Colonic mucosa (tissue), 4 donors: ENCODE data around the gene AFP. TPM values are rescaled to one million over a fixed set of nuclear protein-coding genes. Genes with fewer than 3 reads are reported as not detected.

Experiments
- DNase-seq: peaks from one replicate; pipeline ENCODE4 v3.0.0-alpha.2; 2020
- H3K27ac ChIP-seq: fragments of 200-600 bp; one replicate; pipeline ENCODE4 v1.8.0; 2021
- H3K27me3 ChIP-seq: fragments of 200-600 bp; one replicate; pipeline ENCODE4 v1.8.0; 2021
- H3K36me3 ChIP-seq: fragments of 200-600 bp; one replicate; pipeline ENCODE4 v1.8.0; 2021
- H3K4me1 ChIP-seq: fragments of 200-600 bp; one replicate; pipeline ENCODE4 v1.8.0; 2021; ENCODE audit warnings: mild to moderate bottlenecking
- H3K4me3 ChIP-seq: fragments of 200-600 bp; one replicate; pipeline ENCODE4 v1.8.0; 2021
- H3K9ac ChIP-seq, 2 donors: one replicate each; pipeline ENCODE4 v1.7.0; 2013; ENCODE audit warnings: control low read depth in 2 of 2, low read depth in 2 of 2, low read length in 2 of 2
- H3K9me3 ChIP-seq: fragments of 200-600 bp; one replicate; pipeline ENCODE4 v1.8.0; 2021
- CTCF ChIP-seq: fragments of 200-600 bp; IDR thresholded peaks from one replicate; pipeline ENCODE4 v1.8.0; 2022; ENCODE audit warnings: antibody characterized with exemption, mild to moderate bottlenecking
- intact Hi-C: fragments of 100-400 bp; cut with DNase I; formaldehyde crosslinking; loops from one replicate; pipeline ENCODE4 v1.14.1; 2022
- total RNA-seq, 2 donors: library from RNA; stranded (reverse); fragmentation: NEBNext Ultra II Directional in 1 of 2; extraction: Animal tissue kit (Norgen Biotek cat#: 25700) in 1 of 2; gene quantifications; one replicate each; pipeline ENCODE4 v1.2.1, GENCODE V29; 2021
- donor health status: healthy.
- donor health status: DM: no; HTN: no; CAD: no.
- donor health status: DM: no; HTN: no; CAD: no.

Gene AFP
- total RNA-seq, 2 donors from 2014 or later, result 0.48 to 4.6 TPM

DNA sequence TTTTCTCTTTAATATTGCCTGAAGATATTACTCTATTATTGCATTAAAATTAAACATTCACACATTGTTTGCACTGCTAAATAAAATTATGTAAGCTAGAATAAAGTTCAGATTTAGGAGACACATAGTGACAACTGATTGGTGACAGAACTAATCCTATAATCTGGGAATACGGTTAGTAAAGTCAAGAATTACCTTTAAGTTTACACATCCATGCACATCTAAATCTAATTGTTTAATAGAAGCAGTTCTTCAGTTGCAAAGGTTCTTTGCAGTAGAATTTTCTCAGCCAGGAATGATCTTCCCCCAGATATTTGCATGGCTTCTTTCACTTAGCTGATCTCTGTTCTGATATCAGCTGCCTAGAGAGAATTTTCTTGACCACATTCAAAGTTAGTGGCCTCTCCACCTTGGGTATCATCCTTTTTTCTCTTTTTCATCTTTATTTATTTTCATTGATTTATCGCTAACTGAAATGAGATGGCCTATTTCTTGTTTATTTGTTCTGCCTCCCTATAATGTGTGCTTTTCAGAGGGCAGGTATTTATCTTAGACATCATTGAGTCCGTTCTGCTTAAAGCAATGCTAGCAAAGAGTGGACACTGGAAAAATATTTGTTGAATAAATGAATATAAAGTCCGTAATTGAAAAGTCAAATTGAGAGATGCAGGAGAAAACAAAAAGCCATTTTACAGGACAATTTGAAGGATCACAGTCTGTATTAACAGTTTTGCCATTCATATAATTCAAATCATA lies 12.6 kb downstream of the AFP start:
- Histone ChIP-seq H3K4me1 (no peaks in the 10 kb centered on the region), H3K27ac (no peak overlapping the region), H3K36me3 (no peaks in the 10 kb centered on the region), H3K9ac (no peak overlapping the region), H3K27me3 (no peaks in the 10 kb centered on the region), H3K4me3 (no peak overlapping the region), H3K9me3 (no peaks in the 10 kb centered on the region)
- intact Hi-C loops, result loop anchor here (5.0 kb wide), 1 partner anchor 106 kb away; no protein-coding TSS in a partner anchor
- DNase-seq, result no peak
- TF ChIP-seq CTCF, result no peak

GRCh38 chr4:73450398-73451004 lies 14.5 kb downstream of the AFP start:
- TF ChIP-seq CTCF, result no peak
- no peak overlapping the region for H3K27ac ChIP-seq
- H3K9me3 ChIP-seq, result no peaks in the 10 kb centered on the region
- H3K9ac ChIP-seq, result no peak overlapping the region
- no peak overlapping the region for H3K4me3 ChIP-seq
- no peak for DNase-seq
- intact Hi-C loops, result no loop called here
- H3K36me3 ChIP-seq, result no peaks in the 10 kb centered on the region
- no peaks in the 10 kb centered on the region for H3K4me1 ChIP-seq
- H3K27me3 ChIP-seq, result no peaks in the 10 kb centered on the region

DNA sequence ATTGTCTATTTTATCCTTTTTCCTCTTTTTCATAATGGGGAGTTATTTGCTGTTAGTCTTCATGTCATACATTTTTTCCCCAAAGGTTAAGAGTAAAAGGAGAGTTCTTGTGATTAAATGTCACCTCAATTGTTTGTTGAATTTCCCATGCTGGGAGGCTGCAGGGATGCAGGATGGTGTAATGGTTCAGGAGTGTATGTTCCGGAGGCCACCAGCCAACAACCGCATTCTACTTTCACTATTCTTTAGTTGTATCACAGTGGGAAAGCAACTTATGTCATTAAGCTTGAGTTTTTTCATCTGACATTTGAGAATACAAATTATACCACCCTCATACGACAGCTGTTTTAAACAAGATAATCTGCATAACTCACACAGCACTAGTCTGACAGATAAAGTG lies 15.4 kb downstream of the AFP start:
- H3K36me3 ChIP-seq, result no peaks in the 10 kb centered on the region
- TF ChIP-seq CTCF, result no peak
- H3K27ac ChIP-seq, result no peak overlapping the region
- no peaks in the 10 kb centered on the region for H3K27me3 ChIP-seq
- intact Hi-C loops, result no loop called here
- no peak overlapping the region for H3K4me3 ChIP-seq
- no peaks in the 10 kb centered on the region for H3K4me1 ChIP-seq
- no peak overlapping the region for H3K9ac ChIP-seq
- no peak for DNase-seq
- H3K9me3 ChIP-seq, result no peaks in the 10 kb centered on the region

DNA sequence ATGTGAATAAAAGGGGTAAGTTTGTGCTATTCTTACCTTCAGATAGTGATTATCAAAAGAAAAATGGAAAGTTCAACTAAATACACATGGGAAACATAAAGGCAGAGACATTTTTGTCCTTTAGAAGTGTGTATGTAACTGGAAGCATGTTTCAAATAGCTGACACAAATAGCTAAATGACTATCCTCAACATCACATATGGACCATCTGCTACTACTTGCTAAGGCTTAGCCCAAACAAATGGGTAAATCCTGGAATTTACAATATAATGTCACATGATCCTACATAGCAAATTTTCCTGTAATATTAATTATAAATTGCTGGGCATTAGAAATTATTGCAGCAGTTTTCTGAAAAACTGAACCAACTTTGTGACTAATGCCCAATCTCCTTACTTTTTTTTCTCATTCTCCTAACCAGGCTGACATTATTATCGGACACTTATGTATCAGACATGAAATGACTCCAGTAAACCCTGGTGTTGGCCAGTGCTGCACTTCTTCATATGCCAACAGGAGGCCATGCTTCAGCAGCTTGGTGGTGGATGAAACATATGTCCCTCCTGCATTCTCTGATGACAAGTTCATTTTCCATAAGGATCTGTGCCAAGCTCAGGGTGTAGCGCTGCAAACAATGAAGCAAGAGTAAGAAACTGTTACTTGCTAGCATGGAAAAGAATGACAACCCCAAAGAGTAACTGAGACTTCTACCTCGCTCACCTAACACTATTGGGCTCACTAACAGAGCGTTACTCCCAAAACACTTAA lies 16.1 kb downstream of the AFP start:
- H3K9me3 ChIP-seq, result no peaks in the 10 kb centered on the region
- no peaks in the 10 kb centered on the region for H3K27me3 ChIP-seq
- no peak overlapping the region for H3K4me3 ChIP-seq
- H3K36me3 ChIP-seq, result no peaks in the 10 kb centered on the region
- intact Hi-C loops, result no loop called here
- no peak overlapping the region for H3K27ac ChIP-seq
- no peak overlapping the region for H3K9ac ChIP-seq
- no peak for TF ChIP-seq CTCF
- DNase-seq, result no peak
- no peaks in the 10 kb centered on the region for H3K4me1 ChIP-seq

- Histone ChIP-seq H3K36me3 (no peaks in the 10 kb centered on the region), H3K9me3 (no peaks in the 10 kb centered on the region), H3K4me3 (no peak overlapping the region), H3K27ac (no peak overlapping the region), H3K27me3 (no peaks in the 10 kb centered on the region), H3K9ac (no peak overlapping the region), H3K4me1 (no peaks in the 10 kb centered on the region)
- DNase-seq, result peak; percentile 51
- intact Hi-C loops, result no loop called here
- no peak for TF ChIP-seq CTCF
These were observed 17.1 kb downstream of the AFP start for GRCh38 chr4:73452953-73453700.
